Neural progenitor cell (in vitro differentiated cells): ENCODE data around the gene ACAP2. TPM values are rescaled to one million over a fixed set of nuclear protein-coding genes. Genes with fewer than 3 reads are reported as not detected.

Experiments used
- DNase-seq: peaks from one replicate; pipeline ENCODE4 v3.0.0-alpha.2; 2016; ENCODE audit warnings: low spot score
- H2AFZ ChIP-seq: fragments of 200-600 bp; sonication (generic); replicated peaks from 2 replicates; pipeline ENCODE4 v1.6.1; 2016; ENCODE audit warnings: antibody characterized with exemption
- H3F3A ChIP-seq: fragments of 200-600 bp; sonication (generic); 2 replicates; pipeline ENCODE4 v1.6.1; 2016; ENCODE audit warnings: antibody characterized with exemption, low read depth
- H3K27ac ChIP-seq: fragments of 200-600 bp; sonication (generic); 2 replicates; pipeline ENCODE4 v1.5.1; 2016; ENCODE audit warnings: mild to moderate bottlenecking
- H3K27me3 ChIP-seq: fragments of 200-600 bp; sonication (generic); 2 replicates; pipeline ENCODE4 v1.6.1; 2016; ENCODE audit warnings: mild to moderate bottlenecking, moderate library complexity
- H3K36me3 ChIP-seq: fragments of 200-600 bp; sonication (generic); 2 replicates; pipeline ENCODE4 v1.5.1; 2016
- H3K4me1 ChIP-seq: fragments of 200-600 bp; sonication (generic); 2 replicates; pipeline ENCODE4 v1.6.1; 2016; ENCODE audit warnings: mixed run types
- H3K4me2 ChIP-seq: fragments of 200-600 bp; sonication (generic); 2 replicates; pipeline ENCODE4 v1.6.1; 2016
- H3K4me3 ChIP-seq: fragments of 200-600 bp; sonication (generic); 2 replicates; pipeline ENCODE4 v1.5.1; 2016
- H3K79me2 ChIP-seq: fragments of 200-600 bp; sonication (generic); 2 replicates; pipeline ENCODE4 v1.6.1; 2016; ENCODE audit warnings: low read depth
- H3K9ac ChIP-seq: fragments of 200-600 bp; sonication (generic); 2 replicates; pipeline ENCODE4 v1.6.1; 2016
- H3K9me3 ChIP-seq: fragments of 200-600 bp; sonication (generic); 2 replicates; pipeline ENCODE4 v1.5.1; 2016; ENCODE audit warnings: low read depth
- H4K20me1 ChIP-seq: fragments of 200-600 bp; sonication (generic); 2 replicates; pipeline ENCODE4 v1.6.1; 2016; ENCODE audit warnings: low read depth
- H3K27ac Mint-ChIP-seq: 3 replicates; pipeline ENCODE4 v1.8.0; 2021; ENCODE audit warnings: mixed read lengths
- H3K27me3 Mint-ChIP-seq: 2 replicates; pipeline ENCODE4 v1.8.0; 2022; ENCODE audit warnings: low read depth, mild to moderate bottlenecking, inconsistent platforms, moderate library complexity, mixed read lengths; ENCODE audit not compliant: insufficient read depth
- H3K36me3 Mint-ChIP-seq: 3 replicates; pipeline ENCODE4 v1.8.0; 2021; ENCODE audit warnings: mixed read lengths
- H3K4me1 Mint-ChIP-seq: 3 replicates; pipeline ENCODE4 v1.8.0; 2021; ENCODE audit warnings: mixed read lengths
- H3K4me3 Mint-ChIP-seq: 3 replicates; pipeline ENCODE4 v1.8.0; 2021; ENCODE audit warnings: mild to moderate bottlenecking, moderate library complexity, mixed read lengths
- H3K9me3 Mint-ChIP-seq: 3 replicates; pipeline ENCODE4 v1.8.0; 2020; ENCODE audit warnings: mixed read lengths
- EZH2 ChIP-seq: fragments of 200-600 bp; sonication (generic); IDR thresholded peaks from 2 replicates; pipeline ENCODE4 v1.6.1; 2017; ENCODE audit warnings: antibody characterized with exemption, mild to moderate bottlenecking, moderate library complexity
- EZH2phosphoT487 ChIP-seq: fragments of 200-600 bp; sonication (generic); IDR thresholded peaks from 2 replicates; pipeline ENCODE4 v1.6.1; 2017; ENCODE audit warnings: antibody characterized with exemption
- total RNA-seq: library from RNA; depleted of rRNA; stranded (reverse); fragments of >200 nt; gene quantifications from 2 replicates; pipeline ENCODE4 v1.2.3, GENCODE V29; 2015; ENCODE audit warnings: low replicate concordance
- TF ChIP-seq, protein P1 (sequence below): fragments of 200-600 bp; sonication (generic); IDR thresholded peaks from 2 replicates; pipeline ENCODE4 v1.5.1; 2017; ENCODE audit warnings: antibody characterized with exemption, mild to moderate bottlenecking

Gene ACAP2
- total RNA-seq, 1 donor from 2014 or later: 68.4 TPM

DNA sequence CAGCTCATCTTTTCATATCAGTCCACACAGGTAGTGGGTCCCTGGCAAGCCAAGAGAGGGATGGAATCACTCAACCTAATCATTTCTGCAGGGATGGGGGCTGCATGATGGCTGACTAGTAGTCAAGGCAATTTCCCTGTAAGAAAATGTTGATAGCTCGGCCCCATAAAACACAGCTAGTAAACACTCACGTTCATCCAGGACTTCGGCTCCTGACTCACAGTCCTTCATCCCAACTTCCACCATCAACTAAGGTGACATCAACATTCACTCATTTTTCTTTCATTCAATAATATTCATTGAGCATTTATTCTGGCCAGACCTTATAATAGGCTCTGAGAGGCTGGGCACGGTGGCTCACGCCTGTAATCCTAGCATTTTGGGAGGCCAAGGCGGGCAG, 4.4 kb upstream of the ACAP2 start:
- no peak for DNase-seq
- peaks cover 6% of the 10 kb centered on the region for H3F3A ChIP-seq
- no peak overlapping the region for H3K4me3 ChIP-seq
- peaks cover 2% of the 10 kb centered on the region for H4K20me1 ChIP-seq
- no peak overlapping the region for H3K9ac ChIP-seq
- Mint-ChIP-seq H3K27ac (no peak overlapping the region), H3K9me3 (no peaks in the 10 kb centered on the region), H3K4me1 (peaks cover 25% of the 10 kb centered on the region), H3K27me3 (peaks cover 3% of the 10 kb centered on the region), H3K36me3 (peaks cover 4% of the 10 kb centered on the region), H3K4me3 (no peak overlapping the region)
- H3K9me3 ChIP-seq: no peaks in the 10 kb centered on the region
- TF ChIP-seq EZH2 (no peak), EZH2phosphoT487 (no peak)
- TF ChIP-seq, protein P1, sequence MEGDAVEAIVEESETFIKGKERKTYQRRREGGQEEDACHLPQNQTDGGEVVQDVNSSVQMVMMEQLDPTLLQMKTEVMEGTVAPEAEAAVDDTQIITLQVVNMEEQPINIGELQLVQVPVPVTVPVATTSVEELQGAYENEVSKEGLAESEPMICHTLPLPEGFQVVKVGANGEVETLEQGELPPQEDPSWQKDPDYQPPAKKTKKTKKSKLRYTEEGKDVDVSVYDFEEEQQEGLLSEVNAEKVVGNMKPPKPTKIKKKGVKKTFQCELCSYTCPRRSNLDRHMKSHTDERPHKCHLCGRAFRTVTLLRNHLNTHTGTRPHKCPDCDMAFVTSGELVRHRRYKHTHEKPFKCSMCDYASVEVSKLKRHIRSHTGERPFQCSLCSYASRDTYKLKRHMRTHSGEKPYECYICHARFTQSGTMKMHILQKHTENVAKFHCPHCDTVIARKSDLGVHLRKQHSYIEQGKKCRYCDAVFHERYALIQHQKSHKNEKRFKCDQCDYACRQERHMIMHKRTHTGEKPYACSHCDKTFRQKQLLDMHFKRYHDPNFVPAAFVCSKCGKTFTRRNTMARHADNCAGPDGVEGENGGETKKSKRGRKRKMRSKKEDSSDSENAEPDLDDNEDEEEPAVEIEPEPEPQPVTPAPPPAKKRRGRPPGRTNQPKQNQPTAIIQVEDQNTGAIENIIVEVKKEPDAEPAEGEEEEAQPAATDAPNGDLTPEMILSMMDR: no peak
- H3K4me2 ChIP-seq: no peak overlapping the region
- H2AFZ ChIP-seq: no peak overlapping the region
- H3K4me1 ChIP-seq: peaks cover 20% of the 10 kb centered on the region
- no peaks in the 10 kb centered on the region for H3K27me3 ChIP-seq
- H3K27ac ChIP-seq: no peak overlapping the region
- no peaks in the 10 kb centered on the region for H3K36me3 ChIP-seq
- peaks cover 1% of the 10 kb centered on the region for H3K79me2 ChIP-seq

DNA sequence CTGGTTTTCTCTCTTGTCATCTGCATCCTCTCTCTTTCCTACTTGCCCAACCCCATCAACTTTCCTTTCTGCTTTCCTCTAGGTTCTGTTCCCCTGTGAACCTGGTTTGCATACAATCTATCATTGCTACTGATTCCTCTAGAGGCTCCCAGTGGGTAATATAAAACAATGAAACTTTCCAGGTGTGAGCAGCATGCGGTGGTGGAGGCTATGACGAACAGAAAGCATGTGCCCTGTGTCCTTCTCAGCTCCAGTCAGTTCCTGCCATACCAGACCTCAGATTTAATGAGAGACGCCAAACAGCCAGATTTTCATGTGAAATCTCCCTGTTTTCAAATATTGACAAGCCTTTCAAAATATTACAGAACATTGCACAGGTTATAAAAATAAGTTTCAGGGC, 3.5 kb upstream of the ACAP2 start:
- Histone ChIP-seq H3F3A (peaks cover 10% of the 10 kb centered on the region), H3K4me2 (no peak overlapping the region), H3K79me2 (peaks cover 10% of the 10 kb centered on the region), H3K4me1 (peaks cover 13% of the 10 kb centered on the region), H4K20me1 (peaks cover 10% of the 10 kb centered on the region), H3K27ac (no peak overlapping the region), H3K36me3 (no peaks in the 10 kb centered on the region), H3K9ac (no peak overlapping the region), H3K27me3 (no peaks in the 10 kb centered on the region), H3K9me3 (no peaks in the 10 kb centered on the region), H2AFZ (peak overlapping the region; percentile 89), H3K4me3 (no peak overlapping the region)
- Mint-ChIP-seq H3K27ac (no peak overlapping the region), H3K4me3 (no peak overlapping the region), H3K36me3 (peaks cover 4% of the 10 kb centered on the region), H3K27me3 (peaks cover 3% of the 10 kb centered on the region), H3K9me3 (no peaks in the 10 kb centered on the region), H3K4me1 (peaks cover 23% of the 10 kb centered on the region)
- no peak for DNase-seq
- TF ChIP-seq, protein P1: no peak
- no peak for TF ChIP-seq EZH2phosphoT487
- TF ChIP-seq EZH2: no peak

DNA sequence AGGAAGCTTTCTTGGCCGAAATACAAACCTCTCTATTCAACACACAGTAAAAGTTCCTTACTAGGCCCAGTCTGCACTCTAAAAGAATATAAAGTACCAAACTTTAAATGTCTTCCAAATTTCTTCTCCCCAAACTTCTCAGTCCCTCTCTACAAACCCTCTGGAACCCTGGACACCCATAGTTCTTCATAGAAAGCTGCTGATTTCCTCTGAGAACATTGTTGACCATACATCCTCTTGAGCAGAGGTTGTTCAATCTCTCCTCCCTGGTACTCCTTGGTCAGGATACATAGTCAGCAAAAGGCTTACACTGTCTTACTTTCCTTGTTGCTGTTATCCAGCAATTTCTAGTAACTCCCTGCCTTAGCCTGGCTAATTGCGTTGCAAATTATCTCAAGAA, 3.1 kb upstream of the ACAP2 start:
- Mint-ChIP-seq H3K9me3 (no peaks in the 10 kb centered on the region), H3K4me3 (no peak overlapping the region), H3K27ac (no peak overlapping the region), H3K4me1 (peaks cover 24% of the 10 kb centered on the region), H3K27me3 (peaks cover 3% of the 10 kb centered on the region), H3K36me3 (peaks cover 4% of the 10 kb centered on the region)
- Histone ChIP-seq H3K9me3 (no peaks in the 10 kb centered on the region), H3K79me2 (peaks cover 15% of the 10 kb centered on the region), H3K9ac (no peak overlapping the region), H3K4me1 (peaks cover 13% of the 10 kb centered on the region), H3K27ac (no peak overlapping the region), H2AFZ (peak overlapping the region; percentile 89), H3K4me3 (no peak overlapping the region), H4K20me1 (peaks cover 15% of the 10 kb centered on the region), H3F3A (peaks cover 10% of the 10 kb centered on the region), H3K36me3 (no peaks in the 10 kb centered on the region), H3K27me3 (no peaks in the 10 kb centered on the region), H3K4me2 (no peak overlapping the region)
- no peak for TF ChIP-seq EZH2phosphoT487
- TF ChIP-seq, protein P1: no peak
- TF ChIP-seq EZH2: no peak
- no peak for DNase-seq
